ENCODE data around the gene ARSI.

Gene ARSI

DNA sequence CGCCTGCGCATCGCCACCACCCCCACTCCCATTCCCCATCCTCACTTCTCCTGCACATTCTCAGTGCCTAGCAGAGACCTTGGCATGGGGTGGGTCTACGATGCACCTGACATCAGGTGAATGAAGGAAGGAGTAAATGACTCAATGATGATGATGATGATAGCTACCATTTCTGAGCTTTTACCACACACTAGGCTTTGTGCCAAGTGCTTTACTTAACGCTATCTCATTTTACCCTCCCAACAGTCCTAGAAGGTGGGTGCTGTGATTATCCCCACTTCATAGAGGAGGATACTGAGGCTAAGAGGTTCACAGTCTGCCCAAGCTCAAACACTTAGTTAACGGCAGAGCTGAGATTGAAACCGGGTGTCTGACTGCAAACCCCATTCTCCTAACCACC is 40.2 kb downstream of the ARSI start:
- DNase-seq (ENCODE audit: low read depth) = no peak
- TF ChIP-seq, protein P1, sequence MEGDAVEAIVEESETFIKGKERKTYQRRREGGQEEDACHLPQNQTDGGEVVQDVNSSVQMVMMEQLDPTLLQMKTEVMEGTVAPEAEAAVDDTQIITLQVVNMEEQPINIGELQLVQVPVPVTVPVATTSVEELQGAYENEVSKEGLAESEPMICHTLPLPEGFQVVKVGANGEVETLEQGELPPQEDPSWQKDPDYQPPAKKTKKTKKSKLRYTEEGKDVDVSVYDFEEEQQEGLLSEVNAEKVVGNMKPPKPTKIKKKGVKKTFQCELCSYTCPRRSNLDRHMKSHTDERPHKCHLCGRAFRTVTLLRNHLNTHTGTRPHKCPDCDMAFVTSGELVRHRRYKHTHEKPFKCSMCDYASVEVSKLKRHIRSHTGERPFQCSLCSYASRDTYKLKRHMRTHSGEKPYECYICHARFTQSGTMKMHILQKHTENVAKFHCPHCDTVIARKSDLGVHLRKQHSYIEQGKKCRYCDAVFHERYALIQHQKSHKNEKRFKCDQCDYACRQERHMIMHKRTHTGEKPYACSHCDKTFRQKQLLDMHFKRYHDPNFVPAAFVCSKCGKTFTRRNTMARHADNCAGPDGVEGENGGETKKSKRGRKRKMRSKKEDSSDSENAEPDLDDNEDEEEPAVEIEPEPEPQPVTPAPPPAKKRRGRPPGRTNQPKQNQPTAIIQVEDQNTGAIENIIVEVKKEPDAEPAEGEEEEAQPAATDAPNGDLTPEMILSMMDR (conservative IDR thresholded peaks at IDR 0.05; ENCODE audit: low read depth, low read length) = no peak
- no peak overlapping the region for H3K4me3 ChIP-seq (ENCODE audit: low read depth, low read length)

DNA sequence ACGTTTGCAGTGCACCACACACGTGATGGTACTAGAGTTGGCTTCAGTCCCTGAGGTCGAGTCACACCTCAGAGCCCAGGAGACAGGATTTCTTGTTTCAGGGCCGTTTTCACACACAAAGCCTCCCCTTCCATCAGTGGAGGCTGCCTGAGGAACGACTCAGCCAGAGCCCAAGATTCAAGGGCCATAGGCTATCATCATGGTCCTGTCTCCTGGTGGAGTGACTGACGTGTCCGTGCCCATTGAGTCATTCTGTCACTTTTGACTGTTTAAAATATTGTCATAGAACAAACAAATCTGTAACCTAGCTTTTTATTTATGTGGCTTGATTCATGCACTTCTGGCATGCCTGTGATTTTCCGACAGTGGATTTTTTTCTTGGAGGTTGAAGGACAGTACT is 41.5 kb downstream of the ARSI start:
- no peak for DNase-seq (ENCODE audit: low read depth)
- TF ChIP-seq, protein P1 (conservative IDR thresholded peaks at IDR 0.05; ENCODE audit: low read depth, low read length) = no peak

GRCh38 chr5:150258130-150258529 is 44.6 kb downstream of the ARSI start:
- H3K4me3 ChIP-seq (ENCODE audit: low read depth, low read length) = no peak overlapping the region
- TF ChIP-seq, protein P1 (conservative IDR thresholded peaks at IDR 0.05; ENCODE audit: low read depth, low read length) = no peak
- DNase-seq (ENCODE audit: low read depth) = no peak

More for the DNA sequence above, 41.5 kb downstream of the ARSI start:
- H3K4me3 ChIP-seq (ENCODE audit: low read depth, low read length) = no peak overlapping the region

- H3K4me3 ChIP-seq (ENCODE audit: low read depth, low read length) = no peak overlapping the region
- TF ChIP-seq, protein P1 (conservative IDR thresholded peaks at IDR 0.05; ENCODE audit: low read depth, low read length) = no peak
- DNase-seq (ENCODE audit: low read depth) = no peak
Measured at GRCh38 chr5:150257424-150257823, 45.3 kb downstream of the ARSI start.

DNA sequence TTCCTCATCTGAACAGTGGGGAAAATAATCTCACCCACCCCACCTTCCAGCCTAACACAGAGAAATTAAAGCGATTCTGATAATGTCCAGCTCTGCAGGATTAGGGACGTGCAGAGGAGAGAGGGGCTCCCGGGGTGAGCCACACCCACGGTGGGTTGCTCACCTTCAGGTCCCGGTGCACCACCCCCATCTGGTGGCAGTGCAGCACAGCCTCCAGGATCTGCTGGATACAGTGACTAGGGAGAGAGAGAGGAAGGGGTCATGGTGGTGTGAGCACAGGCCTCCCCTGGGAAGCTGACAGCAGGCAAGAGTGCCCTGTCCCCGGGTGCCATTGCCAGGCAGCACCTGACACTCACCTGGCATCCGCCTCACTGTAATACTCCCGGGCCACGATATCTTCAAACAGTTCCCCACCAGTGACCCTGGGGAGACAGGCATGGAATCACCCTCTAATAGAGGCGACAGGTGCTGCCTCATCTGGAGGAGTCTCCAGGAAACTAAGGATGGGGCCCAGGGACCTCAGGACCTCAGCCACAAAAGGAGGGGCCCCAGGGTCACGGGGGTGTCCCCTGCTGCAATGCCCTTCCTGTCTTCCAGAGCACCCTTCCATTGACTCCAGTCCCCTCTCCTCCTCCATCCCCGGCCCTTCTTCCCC is 46.2 kb downstream of the ARSI start:
- DNase-seq (ENCODE audit: low read depth) = no peak
- TF ChIP-seq, protein P1 (conservative IDR thresholded peaks at IDR 0.05; ENCODE audit: low read depth, low read length) = peak; percentile 12
- H3K4me3 ChIP-seq (ENCODE audit: low read depth, low read length) = no peak overlapping the region

DNA sequence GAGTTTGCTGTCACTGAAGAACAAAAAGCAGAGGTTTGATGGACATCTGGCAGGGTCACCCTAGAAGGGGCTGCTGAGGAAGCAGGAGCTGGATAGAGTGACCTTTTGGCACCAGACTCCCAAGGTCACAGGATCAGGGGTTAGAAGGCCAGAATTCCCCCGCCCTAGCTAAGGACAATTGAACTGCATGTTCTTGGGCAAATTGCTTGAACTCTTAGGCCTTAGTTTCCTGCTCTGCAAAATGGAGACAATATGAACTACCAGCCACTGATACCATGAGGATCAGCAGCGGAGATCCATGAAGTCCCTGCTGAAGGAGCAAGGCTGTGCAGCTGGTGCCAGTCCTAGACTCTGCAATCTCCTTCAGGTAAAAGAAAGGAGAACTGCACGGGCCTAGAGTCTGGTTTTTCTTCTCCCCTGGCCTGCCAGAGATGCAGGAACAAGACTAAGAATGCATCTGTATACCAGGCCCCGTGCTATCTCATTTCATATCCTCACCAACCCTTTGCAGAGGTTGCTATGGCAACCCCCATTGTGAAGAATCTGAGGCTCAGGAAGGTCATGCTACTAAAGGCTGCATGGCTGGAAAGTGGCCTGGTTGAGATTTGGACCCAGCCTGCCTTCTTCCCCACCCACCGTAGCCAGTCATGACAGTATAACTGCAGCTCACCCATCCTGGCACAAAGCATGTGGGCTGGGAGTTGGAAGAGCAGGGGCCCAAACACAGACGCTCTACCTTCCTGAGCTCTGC is 46.9 kb downstream of the ARSI start:
- peak; percentile 55 for DNase-seq (ENCODE audit: low read depth)
- TF ChIP-seq, protein P1 (conservative IDR thresholded peaks at IDR 0.05; ENCODE audit: low read depth, low read length) = no peak
- no peak overlapping the region for H3K4me3 ChIP-seq (ENCODE audit: low read depth, low read length)
